GM12892 (cell line): ENCODE data around the gene REXO4.

Experiments used
- POLR2A ChIP-seq: IDR thresholded peaks from 2 replicates; pipeline ENCODE4 v1.6.1; 2011; ENCODE audit warnings: low read depth, low read length, control low read depth
- POLR2AphosphoS5 ChIP-seq: IDR thresholded peaks from 2 replicates; pipeline ENCODE4 v1.6.1; 2011; ENCODE audit warnings: low read depth, low read length, control low read depth
- TAF1 ChIP-seq: IDR thresholded peaks from 2 replicates; pipeline ENCODE4 v1.6.1; 2011; ENCODE audit warnings: low read depth, mild to moderate bottlenecking, control low read depth, low read length, borderline replicate concordance

- TF ChIP-seq POLR2A (no peak), POLR2AphosphoS5 (no peak; the same call in none of the 2 replicates), TAF1 (no peak)
These were observed 49.3 kb upstream of the REXO4 start for GRCh38 chr9:133467101-133467500.
